H1 (cell line): Measurements from ENCODE around the gene UBR3. TPM values are rescaled to one million over a fixed set of nuclear protein-coding genes. Genes with fewer than 3 reads are reported as not detected.

ENCODE experiments used
- CTCF ChIA-PET: fragments of 300-600 bp; sonication (Branson Sonifier 250); formaldehyde crosslinking; loops from one replicate; lab custom pipeline; 2021; ENCODE audit not compliant: partially characterized antibody; lab: Charles Lee
- POLR2A ChIA-PET: fragments of 300-600 bp; sonication (Branson Sonifier 250); formaldehyde crosslinking; loops from one replicate; lab custom pipeline; 2021; ENCODE audit warnings: inconsistent platforms; ENCODE audit not compliant: partially characterized antibody; lab: Charles Lee
- DNase-seq, 2 experiments: peaks; one replicate each; pipeline versions ENCODE4 v3.0.0 to v3.0.0-alpha.2; 2010 to 2022; ENCODE audit warnings: low spot score in 2 of 2, low read depth in 1 of 2, mixed read lengths in 1 of 2
- FAIRE-seq: peaks from 2 replicates; lab custom pipeline; 2011; peaks lifted over from hg19 to GRCh38; lab: Jason Lieb, UNC
- H2AFZ ChIP-seq: 2 replicates; pipeline ENCODE4 v1.8.1; 2012; ENCODE audit warnings: low read length, inconsistent platforms
- H2AK5ac ChIP-seq: 2 replicates; pipeline ENCODE4 v1.6.1; 2013; ENCODE audit warnings: low read depth, low read length
- H2BK120ac ChIP-seq: replicated peaks from 2 replicates; pipeline ENCODE3; 2013; ENCODE audit warnings: low read depth, low read length, inconsistent platforms
- H2BK12ac ChIP-seq: 2 replicates; pipeline ENCODE4 v1.6.1; 2013; ENCODE audit warnings: low read depth, low read length
- H2BK15ac ChIP-seq: 2 replicates; pipeline ENCODE4 v1.6.1; 2013; ENCODE audit warnings: low read length
- H2BK20ac ChIP-seq: 2 replicates; pipeline ENCODE4 v1.6.1; 2013; ENCODE audit warnings: low read length
- H2BK5ac ChIP-seq: 2 replicates; pipeline ENCODE4 v1.6.1; 2013; ENCODE audit warnings: low read depth, low read length
- H3K14ac ChIP-seq: 2 replicates; pipeline ENCODE4 v1.6.1; 2013; ENCODE audit warnings: inconsistent platforms; ENCODE audit not compliant: insufficient read length
- H3K18ac ChIP-seq: 2 replicates; pipeline ENCODE4 v1.6.1; 2013; ENCODE audit warnings: low read length; ENCODE audit errors: extremely low read depth
- H3K23ac ChIP-seq: 2 replicates; pipeline ENCODE4 v1.6.1; 2013; ENCODE audit warnings: inconsistent platforms; ENCODE audit not compliant: insufficient read length
- H3K23me2 ChIP-seq: 2 replicates; pipeline ENCODE4 v1.6.1; 2013; ENCODE audit warnings: low read depth, low read length
- H3K27ac ChIP-seq: 2 replicates; pipeline ENCODE4 v1.6.1; 2011; ENCODE audit warnings: low read depth, low read length, inconsistent platforms
- H3K27me3 ChIP-seq, 4 experiments: replicated peaks in 1 of 4; 1 replicate in 1 of 4; 2 replicates in 3 of 4; pipeline versions ENCODE4 v1.6.1 to v1.8.1; 2011 to 2013; ENCODE audit warnings: low read length in 3 of 4, mild to moderate bottlenecking in 3 of 4, inconsistent platforms in 2 of 4, mixed read lengths in 2 of 4, moderate library complexity in 1 of 4; ENCODE audit not compliant: control insufficient read depth in 3 of 4, insufficient read depth in 3 of 4; ENCODE audit errors: extremely low read depth in 1 of 4
- H3K36me3 ChIP-seq, 4 experiments: 2 replicates each; pipeline versions ENCODE4 v1.6.1 to v1.8.1; 2011 to 2013; ENCODE audit warnings: mild to moderate bottlenecking in 4 of 4, low read length in 3 of 4, moderate library complexity in 2 of 4, control low read depth in 1 of 4, inconsistent platforms in 1 of 4; ENCODE audit not compliant: insufficient read depth in 4 of 4, control insufficient read depth in 2 of 4
- H3K4ac ChIP-seq: replicated peaks from 2 replicates; pipeline ENCODE3; 2013; ENCODE audit warnings: low read length, low read depth, mixed read lengths, inconsistent platforms; ENCODE audit not compliant: insufficient read length
- H3K4me1 ChIP-seq, 4 experiments: replicated peaks in 1 of 4; 1 replicate in 1 of 4; 2 replicates in 3 of 4; pipeline versions ENCODE4 v1.6.1 to v1.8.1; 2011 to 2013; ENCODE audit warnings: low read length in 3 of 4, inconsistent platforms in 2 of 4, mixed read lengths in 1 of 4; ENCODE audit not compliant: insufficient read depth in 4 of 4, control insufficient read depth in 3 of 4
- H3K4me2 ChIP-seq, 2 experiments: 2 replicates each; pipeline versions ENCODE4 v1.6.1 to v1.8.1; 2011 to 2013; ENCODE audit warnings: low read depth in 2 of 2, low read length in 2 of 2, control low read depth in 1 of 2, inconsistent platforms in 1 of 2, mild to moderate bottlenecking in 1 of 2; ENCODE audit not compliant: insufficient read depth in 1 of 2
- H3K4me3 ChIP-seq, 4 experiments: fragments of 200-600, 300-600 bp in 1 of 4; sonication (generic), shearing (Covaris generic), sonication (Bioruptor Twin) in 1 of 4; 2 replicates each; pipeline versions ENCODE4 v1.5.1 to v1.8.1; 2011 to 2016; ENCODE audit warnings: low read length in 4 of 4, low read depth in 3 of 4, control low read depth in 2 of 4, inconsistent platforms in 2 of 4, mild to moderate bottlenecking in 2 of 4, mixed read lengths in 1 of 4, moderate library complexity in 1 of 4; ENCODE audit not compliant: insufficient read depth in 2 of 4; ENCODE audit errors: extremely low read depth in 1 of 4
- H3K56ac ChIP-seq: replicated peaks from 2 replicates; pipeline ENCODE3; 2013; ENCODE audit warnings: low read depth, mild to moderate bottlenecking, mixed read lengths, low read length, inconsistent platforms; ENCODE audit not compliant: insufficient read length
- H3K79me1 ChIP-seq: 2 replicates; pipeline ENCODE4 v1.6.1; 2013; ENCODE audit warnings: low read depth, low read length, control low read depth
- H3K79me2 ChIP-seq, 2 experiments: 2 replicates each; pipeline versions ENCODE4 v1.6.1 to v1.8.1; 2012 to 2013; ENCODE audit warnings: low read length in 2 of 2, mild to moderate bottlenecking in 2 of 2, inconsistent platforms in 1 of 2; ENCODE audit not compliant: insufficient read depth in 2 of 2, control insufficient read depth in 1 of 2
- H3K9ac ChIP-seq, 4 experiments: replicated peaks in 1 of 4; 1 replicate in 1 of 4; 2 replicates in 3 of 4; pipeline versions ENCODE4 v1.6.1 to v1.8.1; 2011 to 2013; ENCODE audit warnings: low read depth in 3 of 4, low read length in 3 of 4, control low read depth in 2 of 4, mild to moderate bottlenecking in 2 of 4, moderate library complexity in 2 of 4, inconsistent platforms in 1 of 4; ENCODE audit errors: extremely low read depth in 1 of 4
- H3K9me3 ChIP-seq, 2 experiments: 2 replicates each; pipeline versions ENCODE4 v1.6.1 to v1.8.1; 2012 to 2013; ENCODE audit warnings: mild to moderate bottlenecking in 2 of 2, moderate library complexity in 2 of 2, control low read depth in 1 of 2, inconsistent platforms in 1 of 2, low read depth in 1 of 2, low read length in 1 of 2, mixed read lengths in 1 of 2; ENCODE audit not compliant: insufficient read depth in 2 of 2
- H4K20me1 ChIP-seq, 2 experiments: replicated peaks in 1 of 2; 2 replicates each; pipeline versions ENCODE3 to v1.8.1; 2011 to 2013; ENCODE audit warnings: inconsistent platforms in 2 of 2, low read length in 2 of 2, mild to moderate bottlenecking in 1 of 2; ENCODE audit not compliant: insufficient read depth in 2 of 2, control insufficient read depth in 1 of 2
- H4K5ac ChIP-seq: 2 replicates; pipeline ENCODE4 v1.6.1; 2013; ENCODE audit warnings: low read length, low read depth, mixed read lengths, inconsistent platforms; ENCODE audit not compliant: insufficient read length
- H4K8ac ChIP-seq: 2 replicates; pipeline ENCODE4 v1.8.0; 2013; ENCODE audit warnings: mild to moderate bottlenecking, moderate library complexity, low read length, inconsistent platforms; ENCODE audit not compliant: insufficient read depth; ENCODE audit errors: extremely low read depth
- H4K91ac ChIP-seq: replicated peaks from 2 replicates; pipeline ENCODE3; 2013; ENCODE audit warnings: low read length, mixed read lengths, inconsistent platforms; ENCODE audit not compliant: insufficient read length
- CBX5 ChIP-seq: fragments of 300-800, 300-1000 bp; sonication (generic); IDR thresholded peaks from 2 replicates; pipeline ENCODE4 v1.7.1; 2016; ENCODE audit warnings: antibody characterized with exemption, low read length, low read depth
- CREB1 ChIP-seq: IDR thresholded peaks from 2 replicates; pipeline ENCODE4 v1.6.1; 2012; ENCODE audit warnings: inconsistent platforms
- MAFK ChIP-seq: IDR thresholded peaks from 2 replicates; pipeline ENCODE4 v1.6.1; 2012; ENCODE audit warnings: low read depth, mild to moderate bottlenecking, improper control_type of control experiment, low read length
- POU5F1 ChIP-seq: IDR thresholded peaks from 2 replicates; pipeline ENCODE4 v1.6.1; 2011; ENCODE audit warnings: low read depth, mild to moderate bottlenecking, low read length, moderate library complexity
- RFX5 ChIP-seq: IDR thresholded peaks from 2 replicates; pipeline ENCODE4 v1.6.1; 2011; ENCODE audit warnings: low read depth, low read length, improper control_type of control experiment, borderline replicate concordance
- SP4 ChIP-seq: IDR thresholded peaks from 2 replicates; pipeline ENCODE4 v1.6.1; 2012; ENCODE audit warnings: low read length, inconsistent platforms
- TBP ChIP-seq: IDR thresholded peaks from 2 replicates; pipeline ENCODE4 v1.6.1; 2011; ENCODE audit warnings: low read depth, low read length, improper control_type of control experiment
- TEAD4 ChIP-seq: IDR thresholded peaks from 2 replicates; pipeline ENCODE4 v1.6.1; 2012; ENCODE audit warnings: low read depth, low read length, inconsistent platforms, mixed read lengths
- WGBS, 2 experiments: shearing (Covaris generic) in 1 of 2; methylation state at CpG; one replicate each; pipeline versions ENCODE4 v1.1.6 to v1.1.7; 2013 to 2015; ENCODE audit warnings: low lambda C conversion rate in 2 of 2, mixed read lengths in 2 of 2, inconsistent platforms in 1 of 2, low coverage in 1 of 2, missing lambda C conversion rate in 1 of 2; ENCODE audit not compliant: insufficient replicate concordance in 2 of 2, insufficient coverage in 1 of 2, insufficient read length in 1 of 2; ENCODE audit errors: extremely low coverage in 1 of 2, missing lambda C conversion rate in 1 of 2; 5-methylcytosine and 5-hydroxymethylcytosine counted together
- polyA plus RNA-seq, 7 experiments: library from polyadenylated mRNA; depleted of rRNA in 3 of 7; stranded (reverse) in 5 of 7; unstranded in 2 of 7; fragments of >200 nt in 5 of 7; fragments of 200-250 nt in 2 of 7; gene quantifications; 1 replicate in 5 of 7; 2 replicates in 1 of 7; 4 replicates in 1 of 7; pipeline versions ENCODE4 v1.2.1 to v1.2.3, GENCODE V29; 2011 to 2013; ENCODE audit warnings: missing spikeins in 2 of 7, mixed read lengths in 2 of 7
- total RNA-seq: library from RNA; stranded (reverse); fragmentation: NEBNext Ultra II Directional; extraction: Animal tissue kit (Norgen Biotek cat#: 25700); gene quantifications from 2 replicates; pipeline ENCODE4 v1.2.1, GENCODE V29; 2021

Gene UBR3
- total and polyA plus RNA-seq, 2 of the 8 experiments (the other 6 are each of a cell fraction or from before 2014, with no cell fraction given), result 3.7 to 17.7 TPM

DNA sequence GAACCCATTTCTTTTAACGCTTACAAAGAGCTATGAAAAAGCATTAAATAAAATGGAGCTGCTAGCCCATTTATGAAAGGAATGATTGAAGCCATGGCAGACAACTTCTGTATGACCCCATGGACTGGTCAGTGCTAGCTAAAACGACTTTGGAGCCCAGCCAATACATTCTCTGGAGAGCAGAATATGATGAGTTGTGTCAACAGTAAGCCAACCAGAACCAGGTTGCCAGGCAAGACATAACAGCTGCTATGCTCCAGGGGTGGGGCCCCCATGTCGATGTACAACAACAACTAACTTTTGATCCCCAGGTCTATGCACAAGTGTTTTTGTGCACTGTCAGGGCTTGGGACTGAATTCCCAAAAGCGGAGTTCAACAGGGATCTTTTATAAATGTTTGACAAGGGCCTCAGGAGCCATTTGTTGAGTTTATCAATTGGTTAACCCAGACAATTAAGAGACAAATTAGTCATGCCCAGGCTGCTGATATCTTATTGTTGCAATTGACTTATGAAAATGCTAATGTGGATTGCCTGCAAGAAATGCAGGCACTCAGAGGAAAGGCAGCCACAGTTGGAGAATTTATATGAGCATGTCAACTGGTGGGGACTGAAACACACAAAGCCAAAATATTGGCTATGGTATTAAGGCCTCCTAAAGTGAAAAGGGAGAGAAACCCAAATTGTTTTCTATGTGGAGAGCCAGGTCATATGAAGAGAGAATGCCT is 286.1 kb downstream of the UBR3 start:
- no peak overlapping the region for H2BK20ac ChIP-seq
- no peaks in the 10 kb centered on the region for H3K36me3 ChIP-seq
- H2BK120ac ChIP-seq, result no peak overlapping the region
- no peaks in the 10 kb centered on the region for H3K79me1 ChIP-seq
- H4K20me1 ChIP-seq, result no peaks in the 10 kb centered on the region
- no peak overlapping the region for H3K23ac ChIP-seq
- H3K14ac ChIP-seq, result no peak overlapping the region
- H3K56ac ChIP-seq, result no peak overlapping the region
- H3K4ac ChIP-seq, result no peak overlapping the region
- no peak overlapping the region for H4K5ac ChIP-seq
- H2BK15ac ChIP-seq, result no peak overlapping the region
- WGBS, 2 experiments, result 91% methylated on average over 4 of the region's 4 CpGs; no CpG with 5 or more reads in 1 of the 2 experiments
- no peak overlapping the region for H2AFZ ChIP-seq
- no peaks in the 10 kb centered on the region for H3K23me2 ChIP-seq
- H3K27ac ChIP-seq, result no peak overlapping the region
- no peak overlapping the region for H3K4me3 ChIP-seq
- ChIA-PET CTCF (no interaction called here), POLR2A (no interaction called here)
- H3K9ac ChIP-seq, result no peak overlapping the region
- no peaks in the 10 kb centered on the region for H3K4me1 ChIP-seq
- H2BK5ac ChIP-seq, result no peak overlapping the region
- H3K79me2 ChIP-seq, result no peaks in the 10 kb centered on the region
- no peak overlapping the region for H3K4me2 ChIP-seq
- no peak overlapping the region for H2BK12ac ChIP-seq
- no peak overlapping the region for H4K8ac ChIP-seq
- DNase-seq, result no peak
- FAIRE-seq, result no peak
- no peak for TF ChIP-seq TBP
- TF ChIP-seq RFX5, result no peak
- TF ChIP-seq POU5F1, result no peak
- no peak for TF ChIP-seq CBX5
- TF ChIP-seq SP4, result no peak
- TF ChIP-seq TEAD4, result no peak
- TF ChIP-seq MAFK, result no peak
- no peak for TF ChIP-seq CREB1
- peaks cover 9 to 22% of the 10 kb centered on the region in 2 experiments for H3K9me3 ChIP-seq
- H3K18ac ChIP-seq, result no peak overlapping the region
- no peak overlapping the region for H2AK5ac ChIP-seq
- H4K91ac ChIP-seq, result no peak overlapping the region
- no peaks in the 10 kb centered on the region for H3K27me3 ChIP-seq
